Ecto neural progenitor cell (in vitro differentiated cells): Measurements from ENCODE around the gene TSPAN13.

Source experiments
- DNase-seq: peaks from one replicate; pipeline ENCODE4 v3.0.0-alpha.2; 2018; ENCODE audit warnings: low spot score

TSPAN13 gene

GRCh38 chr7:16774986-16775385 is 21.4 kb downstream of the TSPAN13 start:
- no peak for DNase-seq

GRCh38 chr7:16776053-16776452 is 22.5 kb downstream of the TSPAN13 start:
- no peak for DNase-seq

GRCh38 chr7:16778476-16778875 is 24.9 kb downstream of the TSPAN13 start:
- no peak for DNase-seq

- no peak for DNase-seq
Measured at GRCh38 chr7:16779051-16779450, 25.5 kb downstream of the TSPAN13 start.

DNA sequence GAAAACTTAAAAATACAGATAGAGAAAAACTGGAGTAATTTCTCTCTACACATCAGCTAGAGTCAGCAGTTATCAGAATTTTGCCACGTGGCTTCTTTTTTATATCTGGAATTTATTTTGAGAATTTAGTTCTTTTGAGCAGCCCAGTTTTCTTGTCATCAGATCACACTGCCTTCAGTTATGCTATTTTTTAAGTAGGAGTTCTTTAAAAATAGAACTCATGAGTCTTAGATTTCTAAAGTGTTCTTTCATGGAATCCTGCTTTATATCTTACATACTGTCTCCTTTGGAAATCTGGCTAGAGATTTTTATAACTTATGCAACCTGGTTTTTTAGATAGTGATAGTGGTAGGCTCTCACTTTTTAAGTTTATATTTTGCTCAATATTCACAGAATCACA is 27.0 kb downstream of the TSPAN13 start:
- no peak for DNase-seq

DNA sequence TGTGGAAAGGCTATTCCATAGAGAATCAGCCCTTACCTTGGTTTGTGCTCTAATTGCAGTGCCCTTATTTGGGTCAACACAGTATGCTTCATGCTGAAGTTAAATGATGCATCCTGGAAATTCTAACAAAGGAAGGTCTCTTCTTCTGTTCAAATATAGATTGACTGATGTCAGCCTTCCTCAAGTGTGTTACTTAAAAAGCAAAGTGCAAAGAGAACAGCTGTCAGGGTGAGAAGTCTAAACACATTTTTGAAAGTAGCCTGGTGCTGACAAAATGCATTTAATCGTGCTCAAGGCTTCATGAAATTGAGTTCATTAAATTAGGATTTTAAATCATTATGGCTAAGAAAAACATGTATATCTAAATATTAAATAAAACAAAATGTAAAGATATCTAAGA is 31.8 kb downstream of the TSPAN13 start:
- DNase-seq = no peak

GRCh38 chr7:16785846-16786245 is 32.3 kb downstream of the TSPAN13 start:
- no peak for DNase-seq

GRCh38 chr7:16786257-16786656 is 32.7 kb downstream of the TSPAN13 start:
- no peak for DNase-seq

DNA sequence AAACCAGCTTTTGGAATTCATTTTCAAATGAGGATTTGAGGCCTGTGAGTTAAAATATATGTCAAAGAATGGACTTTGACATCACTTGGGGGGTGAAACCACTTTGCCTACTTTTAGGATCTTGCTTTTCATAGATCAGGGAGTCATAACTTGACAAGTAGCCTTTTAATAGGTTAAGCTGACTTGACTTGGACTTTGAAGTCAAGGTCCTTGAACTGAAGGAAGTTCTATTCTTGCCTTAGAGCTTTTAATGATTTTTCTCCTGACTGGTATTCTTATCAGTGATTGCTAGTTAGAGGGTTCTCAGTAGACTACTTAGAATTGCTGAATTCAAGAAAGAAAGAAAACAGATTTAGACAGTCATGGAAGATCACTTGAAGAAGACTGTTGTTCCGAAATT is 33.6 kb downstream of the TSPAN13 start:
- no peak for DNase-seq

DNA sequence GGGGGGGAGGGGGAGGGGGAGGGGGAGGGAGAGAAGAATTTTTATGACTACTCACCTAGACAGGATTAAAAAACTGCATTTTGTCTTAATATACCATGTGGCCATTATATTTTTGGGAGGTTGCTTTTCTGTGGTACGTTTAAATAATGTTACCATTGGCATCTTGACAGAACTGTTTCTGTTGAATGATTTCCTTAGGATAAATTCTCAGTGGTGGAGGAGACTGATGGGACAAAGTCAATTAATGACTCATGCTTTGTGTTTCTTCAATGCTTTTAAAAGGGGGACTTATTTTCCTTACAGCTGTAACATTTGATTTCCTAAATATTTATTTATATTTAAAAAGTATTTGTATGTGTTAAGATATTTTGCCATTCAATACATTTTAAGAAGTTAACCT is 37.5 kb downstream of the TSPAN13 start:
- DNase-seq = no peak

DNA sequence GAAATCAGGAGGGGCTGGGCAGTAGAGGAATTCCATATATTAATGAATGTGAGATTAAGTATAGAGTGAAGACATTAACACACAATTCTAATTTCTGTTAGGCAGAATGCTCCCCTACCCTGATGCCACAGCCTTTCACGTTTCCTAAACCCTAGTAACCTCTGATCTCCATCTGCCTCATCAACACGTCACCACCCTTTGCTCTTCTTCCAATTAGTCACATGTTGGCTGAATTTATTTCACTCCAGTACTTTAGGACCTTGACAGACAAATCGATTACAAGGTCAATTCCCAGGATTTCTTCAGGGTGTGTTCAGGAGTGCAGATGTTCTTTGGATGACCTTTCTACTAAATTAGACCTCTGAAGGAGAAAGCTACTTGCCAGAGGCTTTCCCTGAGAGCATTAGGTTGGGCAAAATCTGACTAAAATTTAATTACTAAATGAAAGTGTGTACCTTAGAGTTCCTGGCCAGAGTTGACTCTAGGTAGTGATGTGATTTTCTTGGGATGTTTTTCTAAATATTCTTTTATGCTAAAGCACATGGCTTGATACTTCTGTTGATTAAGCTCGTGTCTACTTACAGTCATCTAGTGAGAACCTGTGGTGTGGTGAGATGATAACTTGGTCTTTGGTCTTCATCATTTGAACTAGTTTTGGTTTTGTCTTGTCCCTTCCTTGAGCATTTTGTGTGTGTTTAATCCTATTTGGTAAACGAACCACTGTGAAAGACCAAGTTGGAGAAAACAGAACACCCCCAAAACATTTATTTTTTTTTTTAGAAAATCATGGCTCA is 38.5 kb downstream of the TSPAN13 start:
- no peak for DNase-seq

- no peak for DNase-seq
Measured at GRCh38 chr7:16794986-16795385, 41.4 kb downstream of the TSPAN13 start.

DNA sequence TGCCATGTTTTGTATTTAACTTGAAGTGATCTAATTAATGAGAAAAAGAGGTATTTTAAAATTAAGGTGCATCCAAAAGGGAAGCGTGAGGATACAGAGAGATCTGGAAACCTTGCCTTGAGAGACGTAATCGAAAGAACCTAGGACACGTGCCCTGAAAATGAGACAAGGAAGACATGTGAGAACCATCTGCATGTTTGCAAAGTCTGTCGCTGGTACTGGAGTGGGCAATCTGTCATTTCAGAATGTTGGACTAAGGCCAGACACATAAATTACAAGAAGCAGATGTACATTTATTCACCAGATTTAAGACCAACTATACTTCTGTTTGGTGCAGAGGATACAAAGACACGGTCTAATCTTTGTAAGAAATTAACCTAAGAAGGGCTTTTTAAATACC is 42.1 kb downstream of the TSPAN13 start:
- no peak for DNase-seq

GRCh38 chr7:16801111-16801542 is 47.6 kb downstream of the TSPAN13 start:
- no peak for DNase-seq

GRCh38 chr7:16801579-16801978 is 48.0 kb downstream of the TSPAN13 start:
- DNase-seq = no peak

DNA sequence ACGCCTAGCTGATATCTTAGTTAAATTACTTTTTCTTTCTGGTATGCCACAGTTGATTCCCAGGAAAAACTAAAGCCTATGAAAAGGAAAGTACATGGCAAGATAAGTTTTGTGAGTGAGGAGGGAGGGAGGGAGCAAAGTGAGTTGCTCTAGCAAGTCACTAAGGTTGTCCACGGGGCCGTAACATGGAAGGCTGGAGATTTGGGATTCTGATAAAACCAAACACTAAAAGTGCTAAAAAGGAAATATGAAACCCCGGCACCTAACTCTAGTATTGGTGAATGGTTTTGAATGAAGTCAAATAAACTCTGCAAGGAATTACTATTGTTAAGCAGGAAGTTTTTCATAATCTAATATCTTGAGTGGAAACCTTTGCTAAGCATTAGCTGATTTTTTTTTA is 49.6 kb downstream of the TSPAN13 start:
- no peak for DNase-seq

DNA sequence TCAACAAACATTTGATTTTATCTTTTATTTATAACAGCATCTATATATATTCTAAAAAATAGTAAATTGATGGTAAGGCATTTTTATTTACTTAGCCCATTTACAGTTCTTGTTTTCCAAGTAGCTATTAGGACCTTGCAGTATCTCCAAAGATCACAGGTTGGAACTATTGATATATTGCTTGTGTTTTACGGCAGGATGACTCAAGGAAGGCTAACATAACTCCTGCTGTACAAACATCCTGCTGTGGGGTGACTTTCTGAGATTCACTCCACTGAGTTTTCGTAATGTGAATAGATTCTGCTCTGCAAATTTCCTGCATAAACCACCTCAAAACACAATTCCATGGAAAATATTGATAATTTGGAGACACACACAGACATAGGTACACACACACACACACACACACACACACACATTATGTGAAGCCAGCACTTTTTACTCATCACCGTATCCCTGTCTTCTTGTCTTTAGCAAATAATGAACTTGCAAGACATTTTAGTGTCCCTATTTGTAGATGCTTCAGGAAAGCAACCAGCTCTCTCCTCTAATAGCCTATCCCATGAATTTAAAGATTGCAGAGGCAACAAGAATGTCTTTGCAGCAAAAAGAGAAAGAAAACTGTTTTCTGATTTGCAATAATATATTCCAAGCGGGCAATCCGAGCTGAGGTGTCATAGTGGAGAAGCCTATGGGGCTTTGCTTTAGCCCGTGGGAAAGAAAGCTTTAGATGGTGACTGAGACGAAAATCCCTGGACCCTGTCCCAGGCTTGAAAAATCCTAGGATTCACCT is 50.5 kb downstream of the TSPAN13 start:
- DNase-seq = no peak

GRCh38 chr7:16804674-16805439 is 51.3 kb downstream of the TSPAN13 start, which contains the start of gene AGR2:
Gene AGR2 (minus strand): TSS chr7:16804999. CDS start chr7:16801796, 3,203 bp downstream.
- DNase-seq = no peak

DNA sequence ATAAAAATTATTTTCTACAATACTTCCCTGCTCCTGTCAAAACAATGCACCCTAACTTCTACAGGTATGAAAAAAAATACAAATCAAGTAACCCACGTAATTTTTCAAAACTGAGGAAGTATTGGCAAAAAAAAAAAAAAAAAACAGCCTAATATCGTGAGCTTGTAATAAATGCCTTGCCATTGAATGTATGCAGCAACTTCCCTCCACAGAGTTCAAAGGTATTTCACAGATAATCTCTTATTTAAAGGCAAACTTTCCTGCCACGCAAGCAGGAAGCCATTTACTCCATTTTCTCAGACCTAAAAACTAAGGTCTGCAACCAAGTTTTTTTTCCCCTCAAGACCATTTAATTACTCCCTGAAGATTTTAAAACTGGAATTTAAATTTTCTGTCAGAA is 51.9 kb downstream of the TSPAN13 start:
- DNase-seq = no peak

DNA sequence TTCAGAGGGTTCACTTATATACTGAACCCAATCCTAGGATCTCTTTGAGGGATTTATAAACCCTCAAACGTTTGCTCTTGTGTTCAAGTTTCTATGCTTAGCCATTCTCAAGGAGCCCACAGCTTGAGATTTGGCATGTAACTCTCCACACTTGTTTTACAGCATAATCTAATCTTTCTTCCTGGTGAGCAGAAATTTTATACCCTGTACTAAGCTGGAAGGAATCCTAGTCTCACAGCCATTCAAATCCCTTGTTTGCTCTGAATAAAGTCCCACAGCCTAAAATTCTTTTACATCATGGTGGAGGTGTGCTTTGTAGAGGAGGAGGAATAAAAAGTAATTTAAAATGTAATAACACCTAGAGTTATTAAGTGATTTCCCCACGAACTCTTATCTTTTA is 56.6 kb downstream of the TSPAN13 start:
- no peak for DNase-seq

DNA sequence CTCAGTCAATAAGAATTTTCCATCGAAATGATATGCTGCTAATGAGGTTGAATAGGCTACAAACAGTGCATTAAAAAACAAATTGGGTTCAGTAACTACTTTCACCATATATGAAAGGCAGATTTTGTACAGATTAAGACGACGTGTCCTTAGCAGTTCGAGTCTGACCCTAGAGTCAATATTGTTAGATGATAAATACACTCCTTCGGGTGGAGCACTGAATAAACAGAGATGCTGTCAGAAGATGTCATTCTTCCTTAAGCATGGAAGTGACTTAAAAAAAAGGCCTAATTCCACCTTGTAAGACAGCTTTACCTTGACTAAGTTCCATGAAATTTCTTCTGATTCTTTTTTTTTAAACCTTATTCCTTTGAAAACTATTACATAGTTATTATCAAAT is 57.0 kb downstream of the TSPAN13 start:
- no peak for DNase-seq

GRCh38 chr7:16811551-16811950 is 58.0 kb downstream of the TSPAN13 start:
- DNase-seq = no peak
